H4 (cell line): ENCODE measurements around the gene SMIM12. TPM values are rescaled to one million over a fixed set of nuclear protein-coding genes. Genes with fewer than 3 reads are reported as not detected.

Experiments used
- total RNA-seq: library from RNA; depleted of rRNA; stranded (reverse); fragments of >200 nt; shearing (Covaris generic); gene quantifications from 2 replicates; pipeline ENCODE4 v1.2.3, GENCODE V29; 2014; rRNA removed

The SMIM12 gene
- total RNA-seq, 1 experiment from 2014 or later: 34.9 TPM

Other genes with a start within 250 kb of the SMIM12 start
- not detected in 2 replicates for gene GJB5, start 104.7 kb downstream of the SMIM12 start, total RNA-seq
- not detected in 2 replicates for gene GJB4, start 100.0 kb downstream of the SMIM12 start, total RNA-seq
- gene GJB3, start 78.5 kb downstream of the SMIM12 start, total RNA-seq: not detected in 2 replicates
- not detected in 2 replicates for gene GJA4, start 66.8 kb downstream of the SMIM12 start, total RNA-seq
- gene DLGAP3, start 69.9 kb upstream of the SMIM12 start, total RNA-seq: 0.04 TPM in 1 of 2 replicates, not detected in the other
- 26.0 and 28.7 TPM in 2 replicates for gene TMEM35B, start 125.6 kb upstream of the SMIM12 start, total RNA-seq
- gene ZMYM6, start 172.2 kb upstream of the SMIM12 start, total RNA-seq: 4.4 and 7.6 TPM in 2 replicates
- gene ZMYM1, start 219.6 kb upstream of the SMIM12 start, total RNA-seq: 6.8 and 11.1 TPM in 2 replicates